Adrenal gland (tissue), 12 donors: ENCODE measurements around the gene MAST4. TPM values are rescaled to one million over a fixed set of nuclear protein-coding genes. Genes with fewer than 3 reads are reported as not detected.

Experiments
- DNase-seq, 7 donors: peaks; one replicate each; pipeline ENCODE4 v3.0.0-alpha.2; 2019 to 2020
- H3K27ac ChIP-seq, 5 donors: fragments of 200-600 bp; sonication (generic) in 4 of 5; 1 replicate in 3 of 5; 2 replicates in 2 of 5; pipeline versions ENCODE4 v1.5.1 to v1.8.0; 2016 to 2020; ENCODE audit warnings: mild to moderate bottlenecking in 1 of 5
- H3K27me3 ChIP-seq: fragments of 200-600 bp; 2 replicates; pipeline ENCODE4 v1.8.0; 2021
- H3K36me3 ChIP-seq, 2 donors: fragments of 200-600 bp; replicated peaks in 1 of 2; 1 replicate in 1 of 2; 2 replicates in 1 of 2; pipeline versions ENCODE4 v1.5.1 to v1.8.0; 2018 to 2022
- H3K4me1 ChIP-seq, 2 donors: fragments of 200-600 bp; replicated peaks in 1 of 2; 1 replicate in 1 of 2; 2 replicates in 1 of 2; pipeline versions ENCODE4 v1.5.1 to v1.8.0; 2018 to 2021
- H3K4me3 ChIP-seq, 4 donors: fragments of 200-600 bp; sonication (generic) in 3 of 4; one replicate each; pipeline ENCODE4 v1.5.1; 2016 to 2018
- H3K9me3 ChIP-seq, 3 donors: fragments of 200-600 bp; sonication (generic) in 1 of 3; replicated peaks in 1 of 3; 1 replicate in 2 of 3; 2 replicates in 1 of 3; pipeline versions ENCODE4 v1.5.1 to v1.8.0; 2016 to 2021
- CTCF ChIP-seq, 6 experiments: fragments of 450-650 bp in 4 of 6; fragments of 200-600 bp in 2 of 6; sonication (generic) in 1 of 6; IDR thresholded peaks; 1 replicate in 5 of 6; 2 replicates in 1 of 6; pipeline versions ENCODE4 v1.5.1 to v1.8.0; 2016 to 2021; ENCODE audit warnings: antibody characterized with exemption in 6 of 6, mild to moderate bottlenecking in 2 of 6, moderate library complexity in 1 of 6
- POLR2A ChIP-seq, 2 donors: fragments of 450-650 bp; IDR thresholded peaks; one replicate each; pipeline ENCODE4 v1.6.1; 2017; ENCODE audit warnings: antibody characterized with exemption in 2 of 2, mild to moderate bottlenecking in 2 of 2, moderate library complexity in 1 of 2
- WGBS, 4 donors: extraction: QIAGEN DNeasy Blood & Tissue Kit in 2 of 4; methylation state at CpG; one replicate each; pipeline versions ENCODE4 v1.1.5 to v1.1.7; 2013 to 2017; 5-methylcytosine and 5-hydroxymethylcytosine counted together
- intact Hi-C, 2 donors: fragments of 100-400 bp; cut with DNase I; formaldehyde crosslinking; loops; one replicate each; pipeline versions ENCODE4 v1.14.1 to v1.15.0; 2022 to 2023
- polyA plus RNA-seq, 3 donors: library from polyadenylated mRNA; stranded (reverse); fragments of 200-250 nt in 2 of 3; fragments of 350-450 nt in 1 of 3; fragmentation: Illumina TruSeq in 1 of 3; extraction: RNeasy Lipid Tissue Mini Kit (QIAGEN cat#74804) in 1 of 3; gene quantifications; one replicate each; pipeline ENCODE4 v1.2.3, GENCODE V29; 2013 to 2014
- total RNA-seq, 9 donors: library from RNA; depleted of rRNA in 4 of 9; stranded (reverse); fragments of >200 nt in 4 of 9; fragments of 120-200 nt in 1 of 9; fragmentation: NEBNext Ultra II Directional in 1 of 9; extraction: Animal tissue kit (Norgen Biotek cat#: 25700) in 1 of 9; gene quantifications; one replicate each; pipeline versions ENCODE4 v1.1.0 to v1.2.4, GENCODE V29; 2013 to 2023
- donor health status: healthy with polysubstance abuse.
- donor health status: Bipolar disorder and iron deficiency.
- donor health status: DM: yes; HTN: yes; CAD: no.
- donor health status: DM: no; HTN: no; CAD: no.
- donor health status: DM: no; HTN: no; CAD: no.
- donor health status: DM: yes; HTN: yes; CAD: no.

MAST4 gene
- total and polyA plus RNA-seq, 12 donors, result 12.3 to 95.0 (median 42.8) TPM

GRCh38 chr5:66923922-66924321 lies 327.7 kb downstream of the MAST4 start:
- no peaks in the 10 kb centered on the region for H3K36me3 ChIP-seq
- intact Hi-C loops, result no loop called here
- no peak overlapping the region for H3K27ac ChIP-seq
- no peak overlapping the region for H3K4me3 ChIP-seq
- TF ChIP-seq POLR2A (IDR thresholded peaks at IDR 0.05) (no peak), CTCF (IDR thresholded peaks at IDR 0.05) (no peak)
- no peaks in the 10 kb centered on the region for H3K27me3 ChIP-seq
- H3K4me1 ChIP-seq, result no peaks in the 10 kb centered on the region
- H3K9me3 ChIP-seq, result no peaks in the 10 kb centered on the region
- DNase-seq, result no peak

DNA sequence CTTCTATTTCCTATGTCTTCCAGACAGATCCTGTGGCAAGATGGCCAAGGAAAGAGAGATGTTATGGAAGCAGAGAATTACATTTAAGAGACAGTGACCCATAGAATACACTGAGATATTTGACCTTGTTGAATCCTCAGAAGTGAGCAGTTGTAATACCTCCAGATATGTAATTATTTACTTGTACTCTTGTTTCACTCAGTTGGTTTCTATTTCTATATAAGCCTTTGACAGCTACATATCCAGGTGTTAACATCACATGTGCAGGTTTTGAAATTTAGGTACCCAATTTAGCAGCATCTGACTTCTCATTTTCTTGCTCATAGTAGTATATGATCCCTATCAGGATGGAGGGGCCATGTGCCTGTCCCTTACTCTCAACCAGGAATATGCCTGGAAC lies 330.9 kb downstream of the MAST4 start:
- H3K9me3 ChIP-seq, result no peaks in the 10 kb centered on the region
- H3K27ac ChIP-seq, result no peak overlapping the region
- no peak overlapping the region for H3K4me3 ChIP-seq
- no peaks in the 10 kb centered on the region for H3K27me3 ChIP-seq
- no peaks in the 10 kb centered on the region for H3K4me1 ChIP-seq
- no peak for DNase-seq
- intact Hi-C loops, result no loop called here
- TF ChIP-seq CTCF (IDR thresholded peaks at IDR 0.05) (no peak), POLR2A (IDR thresholded peaks at IDR 0.05) (no peak)
- no peaks in the 10 kb centered on the region for H3K36me3 ChIP-seq

- TF ChIP-seq CTCF (IDR thresholded peaks at IDR 0.05), result no peak
- TF ChIP-seq POLR2A (IDR thresholded peaks at IDR 0.05), result no peak
- WGBS, 4 donors, result 94 to 100% (median 98%) methylated on average over 1 of the region's 1 CpG
- no peaks in the 10 kb centered on the region for H3K36me3 ChIP-seq
- DNase-seq, result no peak
- intact Hi-C loops, result no loop called here
- H3K4me3 ChIP-seq, result no peak overlapping the region
- H3K27ac ChIP-seq, result no peak overlapping the region
- no peaks in the 10 kb centered on the region for H3K27me3 ChIP-seq
- H3K9me3 ChIP-seq, result no peaks in the 10 kb centered on the region
- no peaks in the 10 kb centered on the region for H3K4me1 ChIP-seq
Measured at GRCh38 chr5:66929281-66929680, 333.1 kb downstream of the MAST4 start.

DNA sequence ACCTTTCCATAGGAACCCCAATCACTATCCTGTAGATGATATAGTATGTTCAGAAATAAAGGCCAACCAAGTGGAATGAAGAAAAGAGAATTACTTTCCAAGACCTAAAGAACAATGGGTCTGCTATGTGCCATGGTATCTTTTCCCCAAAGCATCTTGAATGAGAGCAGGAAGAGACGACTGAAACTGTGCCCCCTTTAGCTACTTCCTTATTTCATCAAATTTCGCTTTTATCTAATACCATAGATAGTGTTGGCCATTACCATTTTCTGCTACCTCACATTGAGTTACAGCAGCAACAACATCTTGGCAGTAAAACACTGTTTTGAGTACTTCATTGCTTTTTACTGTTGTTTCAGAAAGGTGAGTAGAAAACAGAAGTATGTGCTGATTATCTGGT lies 333.8 kb downstream of the MAST4 start:
- H3K27ac ChIP-seq, result no peak overlapping the region
- DNase-seq, result no peak
- no peaks in the 10 kb centered on the region for H3K4me1 ChIP-seq
- H3K36me3 ChIP-seq, result no peaks in the 10 kb centered on the region
- TF ChIP-seq CTCF (IDR thresholded peaks at IDR 0.05) (no peak), POLR2A (IDR thresholded peaks at IDR 0.05) (no peak)
- intact Hi-C loops, result no loop called here
- no peaks in the 10 kb centered on the region for H3K27me3 ChIP-seq
- no peaks in the 10 kb centered on the region for H3K9me3 ChIP-seq
- 82 to 92% (median 87%) methylated on average over 2 of the region's 2 CpGs for WGBS, 4 donors
- H3K4me3 ChIP-seq, result no peak overlapping the region
